ENCODE results near the gene USP24.

GRCh38 chr1:55143684-55144083 is 71.5 kb downstream of the USP24 start:
- no peak for TF ChIP-seq ZNF396 (CRISPR knock-in tag; IDR thresholded peaks at IDR 0.05; ENCODE audit: borderline replicate concordance)
- no peak for TF ChIP-seq CTCF (IDR thresholded peaks at IDR 0.05)
- TF ChIP-seq USF2 (CRISPR knock-in tag; IDR thresholded peaks at IDR 0.05) = no peak
- TF ChIP-seq, protein P1, sequence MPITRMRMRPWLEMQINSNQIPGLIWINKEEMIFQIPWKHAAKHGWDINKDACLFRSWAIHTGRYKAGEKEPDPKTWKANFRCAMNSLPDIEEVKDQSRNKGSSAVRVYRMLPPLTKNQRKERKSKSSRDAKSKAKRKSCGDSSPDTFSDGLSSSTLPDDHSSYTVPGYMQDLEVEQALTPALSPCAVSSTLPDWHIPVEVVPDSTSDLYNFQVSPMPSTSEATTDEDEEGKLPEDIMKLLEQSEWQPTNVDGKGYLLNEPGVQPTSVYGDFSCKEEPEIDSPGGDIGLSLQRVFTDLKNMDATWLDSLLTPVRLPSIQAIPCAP (CRISPR knock-in tag; IDR thresholded peaks at IDR 0.05) = no peak
- TF ChIP-seq TCF7 (CRISPR knock-in tag; IDR thresholded peaks at IDR 0.05; ENCODE audit: low read depth) = no peak
- no peak for TF ChIP-seq MXD4 (CRISPR knock-in tag; IDR thresholded peaks at IDR 0.05; ENCODE audit: borderline replicate concordance)
- no peak for TF ChIP-seq NFYB (CRISPR knock-in tag; conservative IDR thresholded peaks at IDR 0.05; ENCODE audit: low read depth)
- TF ChIP-seq, protein P2, sequence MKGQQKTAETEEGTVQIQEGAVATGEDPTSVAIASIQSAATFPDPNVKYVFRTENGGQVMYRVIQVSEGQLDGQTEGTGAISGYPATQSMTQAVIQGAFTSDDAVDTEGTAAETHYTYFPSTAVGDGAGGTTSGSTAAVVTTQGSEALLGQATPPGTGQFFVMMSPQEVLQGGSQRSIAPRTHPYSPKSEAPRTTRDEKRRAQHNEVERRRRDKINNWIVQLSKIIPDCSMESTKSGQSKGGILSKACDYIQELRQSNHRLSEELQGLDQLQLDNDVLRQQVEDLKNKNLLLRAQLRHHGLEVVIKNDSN (CRISPR knock-in tag; IDR thresholded peaks at IDR 0.05) = no peak
- TF ChIP-seq FOXJ3 (CRISPR knock-in tag; IDR thresholded peaks at IDR 0.05; ENCODE audit: borderline replicate concordance) = no peak
- no peak for TF ChIP-seq PRRX2 (CRISPR knock-in tag; IDR thresholded peaks at IDR 0.05)
- no peak for TF ChIP-seq ZNF121 (CRISPR knock-in tag; IDR thresholded peaks at IDR 0.05)
- TF ChIP-seq ESRRA (CRISPR knock-in tag; IDR thresholded peaks at IDR 0.05; ENCODE audit: borderline replicate concordance) = no peak
- no peak for TF ChIP-seq ZSCAN18 (CRISPR knock-in tag; IDR thresholded peaks at IDR 0.05)
- TF ChIP-seq, protein P3, sequence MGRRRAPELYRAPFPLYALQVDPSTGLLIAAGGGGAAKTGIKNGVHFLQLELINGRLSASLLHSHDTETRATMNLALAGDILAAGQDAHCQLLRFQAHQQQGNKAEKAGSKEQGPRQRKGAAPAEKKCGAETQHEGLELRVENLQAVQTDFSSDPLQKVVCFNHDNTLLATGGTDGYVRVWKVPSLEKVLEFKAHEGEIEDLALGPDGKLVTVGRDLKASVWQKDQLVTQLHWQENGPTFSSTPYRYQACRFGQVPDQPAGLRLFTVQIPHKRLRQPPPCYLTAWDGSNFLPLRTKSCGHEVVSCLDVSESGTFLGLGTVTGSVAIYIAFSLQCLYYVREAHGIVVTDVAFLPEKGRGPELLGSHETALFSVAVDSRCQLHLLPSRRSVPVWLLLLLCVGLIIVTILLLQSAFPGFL (CRISPR knock-in tag; IDR thresholded peaks at IDR 0.05; ENCODE audit: borderline replicate concordance) = no peak
